ENCODE data around the gene EPHB2. TPM values are rescaled to one million over a fixed set of nuclear protein-coding genes. Genes with fewer than 3 reads are reported as not detected.

The EPHB2 gene
- total and polyA plus RNA-seq, 2 donors (not counting 3 experiments of a cell fraction or from before 2014, with no cell fraction given) = 50.8 to 69.1 TPM

- FAIRE-seq (no peak), DNase-seq (ENCODE audit: low read depth, low spot score) (no peak)
- Histone ChIP-seq H3K4me1 (ENCODE audit: control insufficient read depth, extremely low read depth, insufficient read depth, low read length) (peaks cover 4% of the 10 kb centered on the region), H3K27ac (ENCODE audit: insufficient read depth, low read depth, low read length) (no peak overlapping the region), H3K9me3 (replicated peaks; ENCODE audit: control insufficient read depth, insufficient read depth, low read length) (no peaks in the 10 kb centered on the region), H3K9me1 (replicated peaks; ENCODE audit: control insufficient read depth, extremely low read depth, insufficient read depth, low read length) (no peaks in the 10 kb centered on the region), H3K79me2 (ENCODE audit: control insufficient read depth, insufficient read depth, low read length) (peaks cover 27% of the 10 kb centered on the region), H3K36me3 (ENCODE audit: control insufficient read depth in 2 of 2, extremely low read depth in 1 of 2, insufficient read depth in 2 of 2, low read length in 2 of 2) (no peaks in the 10 kb centered on the region), H3K4me3 (replicated peaks in 1 of 3; ENCODE audit: insufficient read depth in 1 of 3, low read depth in 1 of 3, low read length in 3 of 3) (no peak overlapping the region), H2AFZ (ENCODE audit: low read depth, low read length) (no peak overlapping the region), H3K9ac (replicated peaks; ENCODE audit: extremely low read depth, insufficient read depth, low read length) (no peak overlapping the region), H3K4me2 (ENCODE audit: insufficient read depth, low read length) (no peak overlapping the region), H3K27me3 (ENCODE audit: control insufficient read depth in 2 of 2, insufficient read depth in 2 of 2, low read length in 2 of 2) (no peaks in the 10 kb centered on the region), H4K20me1 (replicated peaks; ENCODE audit: control insufficient read depth, extremely low read depth, insufficient read depth, low read length) (no peaks in the 10 kb centered on the region)
- intact Hi-C loops (cut with micrococcal nuclease) = no loop called here
- no peak for TF ChIP-seq JUN (IDR thresholded peaks at IDR 0.05; ENCODE audit: borderline replicate concordance, insufficient read depth, insufficient read length, low read depth)
- TF ChIP-seq POLR2AphosphoS5 (IDR thresholded peaks at IDR 0.05; ENCODE audit: insufficient read depth, low read depth, low read length) = no peak
- no peak for TF ChIP-seq FOS (IDR thresholded peaks at IDR 0.05; ENCODE audit: borderline replicate concordance, insufficient read depth, low read length)
- TF ChIP-seq MAX (IDR thresholded peaks at IDR 0.05; ENCODE audit: insufficient read depth, insufficient read length) = no peak
- no TSS peak for BruUV-seq (replicated peaks)
- ChIA-PET CTCF (interaction anchor here (1.2 to 1.6 kb wide), 2 partner anchors 58 to 70 kb away, joined by 3 to 10 read pairs; no protein-coding TSS in a partner anchor), POLR2A (no interaction called here)
- dilution Hi-C loops (cut with MboI; ENCODE audit: extremely low pct_ligation_motif_present, low sequenced_read_pairs) = no loop called here
Observed at GRCh38 chr1:22774833-22775182, 64.2 kb downstream of the EPHB2 start.

GRCh38 chr1:22775478-22775877 lies 64.8 kb downstream of the EPHB2 start:
- Histone ChIP-seq H3K9me3 (replicated peaks; ENCODE audit: control insufficient read depth, insufficient read depth, low read length) (no peaks in the 10 kb centered on the region), H2AFZ (ENCODE audit: low read depth, low read length) (no peak overlapping the region), H3K36me3 (ENCODE audit: control insufficient read depth in 2 of 2, extremely low read depth in 1 of 2, insufficient read depth in 2 of 2, low read length in 2 of 2) (no peaks in the 10 kb centered on the region), H3K4me3 (replicated peaks in 1 of 3; ENCODE audit: insufficient read depth in 1 of 3, low read depth in 1 of 3, low read length in 3 of 3) (no peak overlapping the region), H4K20me1 (replicated peaks; ENCODE audit: control insufficient read depth, extremely low read depth, insufficient read depth, low read length) (no peaks in the 10 kb centered on the region), H3K27me3 (ENCODE audit: control insufficient read depth in 2 of 2, insufficient read depth in 2 of 2, low read length in 2 of 2) (no peaks in the 10 kb centered on the region), H3K4me1 (ENCODE audit: control insufficient read depth, extremely low read depth, insufficient read depth, low read length) (peaks cover 4% of the 10 kb centered on the region), H3K4me2 (ENCODE audit: insufficient read depth, low read length) (no peak overlapping the region), H3K9me1 (replicated peaks; ENCODE audit: control insufficient read depth, extremely low read depth, insufficient read depth, low read length) (no peaks in the 10 kb centered on the region), H3K9ac (replicated peaks; ENCODE audit: extremely low read depth, insufficient read depth, low read length) (no peak overlapping the region), H3K27ac (ENCODE audit: insufficient read depth, low read depth, low read length) (no peak overlapping the region), H3K79me2 (ENCODE audit: control insufficient read depth, insufficient read depth, low read length) (peaks cover 27% of the 10 kb centered on the region)
- TF ChIP-seq POLR2AphosphoS5 (IDR thresholded peaks at IDR 0.05; ENCODE audit: insufficient read depth, low read depth, low read length) (no peak), GATA2 (IDR thresholded peaks at IDR 0.05; ENCODE audit: insufficient read depth, insufficient read length, low read depth, low read length) (no peak), MYC (IDR thresholded peaks at IDR 0.05; ENCODE audit: low read depth, low read length) (no peak), CTCF (IDR thresholded peaks at IDR 0.05; ENCODE audit: extremely low read depth in 1 of 2, insufficient read depth in 1 of 2, low read depth in 1 of 2, low read length in 2 of 2) (no peak), MAX (IDR thresholded peaks at IDR 0.05; ENCODE audit: insufficient read depth, insufficient read length) (no peak), EZH2 (IDR thresholded peaks at IDR 0.05; ENCODE audit: borderline replicate concordance, low read depth, low read length, severe bottlenecking) (no peak), JUN (IDR thresholded peaks at IDR 0.05; ENCODE audit: borderline replicate concordance, insufficient read depth, insufficient read length, low read depth) (no peak), POLR2A (IDR thresholded peaks at IDR 0.05; ENCODE audit: low read depth, low read length) (no peak)
- no peak for DNase-seq (ENCODE audit: low read depth, low spot score)
- no TSS peak for BruUV-seq (replicated peaks)
- ChIA-PET POLR2A (no interaction called here), CTCF (interaction anchor here (0.8 to 1.8 kb wide), 4 partner anchors 11 to 86 kb away, joined by 3 to 9 read pairs (median 4); no protein-coding TSS in a partner anchor)
- dilution Hi-C loops (cut with MboI; ENCODE audit: extremely low pct_ligation_motif_present, low sequenced_read_pairs) = no loop called here
- FAIRE-seq = no peak
- intact Hi-C loops (cut with micrococcal nuclease) = no loop called here
